K562 (cell line): ENCODE measurements around the gene SEPTIN6. TPM values are rescaled to one million over a fixed set of nuclear protein-coding genes. Genes with fewer than 3 reads are reported as not detected.

Experiments
- ATAC-seq: fragments of 200-7000 bp; cut with Tn5 transposase; 3 replicates; pipeline ENCODE4 v1.9.1; 2020; ENCODE audit warnings: moderate library complexity
- BruUV-seq: library from RNA; stranded (reverse); fragments of 400-500 nt; replicated peaks from 2 replicates; lab custom pipeline; 2021; lab: Mats Ljungman, UMichigan
- CTCF ChIA-PET: fragments of 300-600 bp; formaldehyde crosslinking; extraction: SDS; loops from one replicate; lab custom pipeline; 2021; ENCODE audit warnings: low intra/inter-chr PET ratio; lab: Yijun Ruan, JAX
- POLR2A ChIA-PET: fragments of 300-600, 350-650 bp; sonication (Branson Sonifier 250); formaldehyde crosslinking; extraction: SDS; loops from one replicate; lab custom pipeline; 2021; ENCODE audit warnings: antibody characterized with exemption, inconsistent platforms; lab: Yijun Ruan, JAX
- DNase-seq, 4 experiments: peaks; one replicate each; pipeline versions ENCODE4 v3.0.0 to v3.0.0-alpha.2; 2011 to 2018; ENCODE audit warnings: low spot score in 3 of 4, mixed read lengths in 3 of 4; ENCODE audit errors: extremely low read depth in 1 of 4
- FAIRE-seq: peaks from 2 replicates; lab custom pipeline; 2011; peaks lifted over from hg19 to GRCh38; lab: Jason Lieb, UNC
- H2AFZ ChIP-seq: 2 replicates; pipeline ENCODE4 v1.6.0; 2011; ENCODE audit warnings: low read depth, low read length, control low read depth, inconsistent platforms
- H3K27ac ChIP-seq: fragments of 200-600 bp; 3 replicates; pipeline ENCODE4 v1.8.0; 2011; ENCODE audit warnings: low read depth, mild to moderate bottlenecking, control low read depth, inconsistent platforms, low read length, moderate library complexity, mixed read lengths; ENCODE audit errors: extremely low read depth
- H3K27me3 ChIP-seq, 2 experiments: fragments of 300-600 bp in 1 of 2; 2 replicates in 1 of 2; 3 replicates in 1 of 2; pipeline versions ENCODE4 v1.6.0 to v1.8.0; 2011; ENCODE audit warnings: inconsistent platforms in 2 of 2, low read length in 2 of 2, mild to moderate bottlenecking in 1 of 2, mixed read lengths in 1 of 2, moderate library complexity in 1 of 2; ENCODE audit not compliant: control insufficient read depth in 2 of 2, insufficient read depth in 2 of 2
- H3K36me3 ChIP-seq: fragments of 300-600 bp; 3 replicates; pipeline ENCODE4 v1.8.0; 2011; ENCODE audit warnings: mild to moderate bottlenecking, low read length, inconsistent platforms; ENCODE audit not compliant: control insufficient read depth, insufficient read depth
- H3K4me1 ChIP-seq, 2 experiments: fragments of 200-600 bp in 1 of 2; replicated peaks in 1 of 2; 2 replicates in 1 of 2; 3 replicates in 1 of 2; pipeline versions ENCODE4 v1.5.1 to v1.8.0; 2011; ENCODE audit warnings: inconsistent platforms in 2 of 2, low read length in 2 of 2, mild to moderate bottlenecking in 1 of 2, mixed read lengths in 1 of 2, moderate library complexity in 1 of 2; ENCODE audit not compliant: control insufficient read depth in 2 of 2, insufficient read depth in 2 of 2
- H3K4me2 ChIP-seq: 2 replicates; pipeline ENCODE4 v1.6.1; 2011; ENCODE audit warnings: low read length, control low read depth, inconsistent platforms, mixed read lengths; ENCODE audit not compliant: insufficient read depth
- H3K4me3 ChIP-seq: fragments of 200-600 bp; sonication (generic), shearing (Covaris generic); 2 replicates; pipeline ENCODE4 v1.5.1; 2016; ENCODE audit warnings: control low read depth, inconsistent platforms
- H3K79me2 ChIP-seq: fragments of 200-600 bp; 3 replicates; pipeline ENCODE4 v1.8.0; 2011; ENCODE audit warnings: low read length, inconsistent platforms; ENCODE audit not compliant: control insufficient read depth, insufficient read depth
- H3K9ac ChIP-seq, 2 experiments: 2 replicates each; pipeline versions ENCODE4 v1.6.0 to v1.6.1; 2011; ENCODE audit warnings: low read depth in 2 of 2, low read length in 2 of 2, control low read depth in 1 of 2, inconsistent platforms in 1 of 2, mild to moderate bottlenecking in 1 of 2, mixed read lengths in 1 of 2; ENCODE audit not compliant: insufficient read depth in 1 of 2
- H3K9me1 ChIP-seq: one replicate; pipeline ENCODE4 v1.6.0; 2011; ENCODE audit warnings: inconsistent platforms, mild to moderate bottlenecking, low read length, moderate library complexity; ENCODE audit not compliant: control insufficient read depth, insufficient read depth
- H3K9me3 ChIP-seq: replicated peaks from 2 replicates; pipeline ENCODE4 v1.5.1; 2011; ENCODE audit warnings: low read depth, low read length, inconsistent platforms; ENCODE audit not compliant: control insufficient read depth, insufficient read depth
- H4K20me1 ChIP-seq: replicated peaks from 2 replicates; pipeline ENCODE4 v1.6.1; 2011; ENCODE audit warnings: low read length, inconsistent platforms, mixed read lengths; ENCODE audit not compliant: control insufficient read depth, insufficient read depth
- BMI1 ChIP-seq: fragments of 150-350 bp; IDR thresholded peaks from 2 replicates; pipeline ENCODE4 v1.6.1; 2014; ENCODE audit warnings: low read length
- BRD4 ChIP-seq: fragments of 200-600 bp; sonication (generic); IDR thresholded peaks from 2 replicates; pipeline ENCODE4 v1.6.1; 2017; ENCODE audit warnings: inconsistent platforms
- GATAD2B ChIP-seq: fragments of 450-650 bp; IDR thresholded peaks from 2 replicates; pipeline ENCODE4 v1.6.1; 2017; ENCODE audit warnings: mild to moderate bottlenecking, borderline replicate concordance
- HMGN3 ChIP-seq: IDR thresholded peaks from 2 replicates; pipeline ENCODE4 v1.6.1; 2011; ENCODE audit warnings: borderline replicate concordance, low read depth, mild to moderate bottlenecking, mixed read lengths, low read length; ENCODE audit not compliant: insufficient read length; ENCODE audit errors: extremely low read depth
- KAT7 ChIP-seq: sonication (generic); formaldehyde crosslinking; IDR thresholded peaks from 2 replicates; pipeline ENCODE4 v1.8.0; 2022; ENCODE audit warnings: missing genetic modification reagents, mild to moderate bottlenecking, borderline replicate concordance
- ZNF282 ChIP-seq: sonication (generic); formaldehyde crosslinking; IDR thresholded peaks from 2 replicates; pipeline ENCODE4 v1.8.1; 2023; ENCODE audit warnings: missing genetic modification reagents
- ZNF75A ChIP-seq: fragments of 450-650 bp; formaldehyde crosslinking; IDR thresholded peaks from 2 replicates; pipeline ENCODE4 v1.4.0; 2020; ENCODE audit warnings: mild to moderate bottlenecking
- ZNF778 ChIP-seq: fragments of 450-650 bp; formaldehyde crosslinking; IDR thresholded peaks from 2 replicates; pipeline ENCODE4 v1.4.0; 2020; ENCODE audit warnings: mild to moderate bottlenecking, moderate library complexity
- WGBS: fragments of 100-300 bp; shearing (Covaris generic); methylation state at CpG from one replicate; pipeline ENCODE4 v1.1.6; 2016; ENCODE audit warnings: low coverage, mixed read lengths; ENCODE audit not compliant: insufficient coverage; ENCODE audit errors: missing lambda C conversion rate; 5-methylcytosine and 5-hydroxymethylcytosine counted together
- in situ Hi-C: fragments of 300-500 bp; cut with MboI; formaldehyde crosslinking; loops from 4 replicates; pipeline ENCODE4 v1.15.0; 2018; ENCODE audit warnings: inconsistent platforms, mixed read lengths
- intact Hi-C: fragments of 100-400 bp; cut with micrococcal nuclease; formaldehyde crosslinking; loops from 2 replicates; pipeline ENCODE4 v1.14.2; 2022
- polyA plus RNA-seq, 8 experiments: library from polyadenylated mRNA; depleted of rRNA in 4 of 8; stranded (reverse) in 5 of 8; unstranded in 3 of 8; fragments of >200 nt; fragmentation: Nextera tagmentation in 2 of 8; fragmentation: Illumina TruSeq in 1 of 8; extraction: Ambion mirVana in 2 of 8; extraction: Trizol in 1 of 8; gene quantifications; 2 replicates each; pipeline versions ENCODE4 v1.2.1 to v1.2.3, GENCODE V29; 2011 to 2014; ENCODE audit warnings: inconsistent platforms in 1 of 8, missing spikeins in 1 of 8
- total RNA-seq, 7 experiments: library from RNA; depleted of rRNA in 6 of 7; stranded (reverse); fragments of >200 nt in 6 of 7; fragmentation: Illumina TruSeq in 2 of 7; extraction: Trizol in 2 of 7; gene quantifications; 2 replicates each; pipeline versions ENCODE4 v1.2.1 to v1.2.3, GENCODE V29; 2011 to 2021; ENCODE audit warnings: low replicate concordance in 1 of 7
- TF ChIP-seq, protein P1 (sequence below): sonication (generic); formaldehyde crosslinking; IDR thresholded peaks from 2 replicates; pipeline ENCODE4 v1.8.0; 2022; ENCODE audit warnings: mild to moderate bottlenecking, missing genetic modification reagents
- TF ChIP-seq, protein P2 (sequence below), 2 experiments: fragments of 450-650 bp in 1 of 2; sonication (generic) in 1 of 2; formaldehyde crosslinking in 1 of 2; IDR thresholded peaks; 2 replicates each; pipeline versions ENCODE4 v1.7.1 to v1.9.0; 2016 to 2022; ENCODE audit warnings: inconsistent platforms in 1 of 2, mild to moderate bottlenecking in 1 of 2, missing genetic modification reagents in 1 of 2
- TF ChIP-seq, protein P3 (sequence below): fragments of 450-650 bp; formaldehyde crosslinking; IDR thresholded peaks from 2 replicates; pipeline ENCODE4 v1.4.0; 2020; ENCODE audit warnings: mild to moderate bottlenecking, moderate library complexity

Gene SEPTIN6
- total and polyA plus RNA-seq, 9 of the 15 experiments (the other 6 are each of a cell fraction or from before 2014, with no cell fraction given): 8.4 to 67.0 (median 37.8) TPM

DNA sequence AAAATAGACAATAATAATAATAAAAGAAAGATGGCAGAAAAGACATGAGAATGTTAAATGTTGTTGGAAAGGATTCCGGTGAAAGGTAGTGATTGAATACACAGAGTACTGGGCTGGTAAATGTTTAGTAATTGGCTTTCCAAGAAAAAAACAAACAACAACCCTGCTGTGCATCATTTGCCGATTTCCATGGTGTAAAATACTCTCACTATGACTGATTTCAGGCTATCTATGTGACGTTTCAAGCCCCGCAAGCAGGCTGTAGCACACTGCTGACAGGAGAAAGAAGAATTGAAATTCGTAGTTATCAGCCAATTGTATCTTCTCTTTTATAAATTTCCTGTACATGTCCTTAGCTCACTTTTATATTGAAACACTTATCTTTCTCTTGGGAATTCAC lies 13.6 kb upstream of the SEPTIN6 start:
- H3K27me3 ChIP-seq: no peaks in the 10 kb centered on the region
- DNase-seq: no peak
- no peak for FAIRE-seq
- no peak for ATAC-seq
- BruUV-seq: no TSS peak
- no peak overlapping the region for H2AFZ ChIP-seq
- H3K4me3 ChIP-seq: no peak overlapping the region
- 14% methylated on average over 5 of the region's 5 CpGs for WGBS
- no peaks in the 10 kb centered on the region for H3K9me1 ChIP-seq
- no peak overlapping the region for H3K27ac ChIP-seq
- no peaks in the 10 kb centered on the region for H3K36me3 ChIP-seq
- H4K20me1 ChIP-seq: no peaks in the 10 kb centered on the region
- H3K4me2 ChIP-seq: no peak overlapping the region
- intact Hi-C loops (no loop called here), in situ Hi-C loops (no loop called here)
- H3K4me1 ChIP-seq: no peaks in the 10 kb centered on the region; a peak in 1 of 5 replicates
- CTCF ChIA-PET: no interaction called here
- H3K9me3 ChIP-seq: no peaks in the 10 kb centered on the region
- H3K79me2 ChIP-seq: no peaks in the 10 kb centered on the region
- no peak overlapping the region for H3K9ac ChIP-seq
- POLR2A ChIA-PET: interaction anchor here (1.5 kb wide), 1 partner anchor 13 kb away, joined by 10 read pairs; the partner anchor contains the start of gene SEPTIN6
- no peak for TF ChIP-seq ZNF75A (CRISPR knock-in tag)
- TF ChIP-seq BMI1: no peak
- TF ChIP-seq, protein P1, sequence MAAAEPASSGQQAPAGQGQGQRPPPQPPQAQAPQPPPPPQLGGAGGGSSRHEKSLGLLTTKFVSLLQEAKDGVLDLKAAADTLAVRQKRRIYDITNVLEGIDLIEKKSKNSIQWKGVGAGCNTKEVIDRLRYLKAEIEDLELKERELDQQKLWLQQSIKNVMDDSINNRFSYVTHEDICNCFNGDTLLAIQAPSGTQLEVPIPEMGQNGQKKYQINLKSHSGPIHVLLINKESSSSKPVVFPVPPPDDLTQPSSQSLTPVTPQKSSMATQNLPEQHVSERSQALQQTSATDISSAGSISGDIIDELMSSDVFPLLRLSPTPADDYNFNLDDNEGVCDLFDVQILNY (CRISPR knock-in tag): no peak
- no peak for TF ChIP-seq ZNF778 (CRISPR knock-in tag)
- no peak for TF ChIP-seq HMGN3
- TF ChIP-seq BRD4: no peak
- TF ChIP-seq, protein P2, sequence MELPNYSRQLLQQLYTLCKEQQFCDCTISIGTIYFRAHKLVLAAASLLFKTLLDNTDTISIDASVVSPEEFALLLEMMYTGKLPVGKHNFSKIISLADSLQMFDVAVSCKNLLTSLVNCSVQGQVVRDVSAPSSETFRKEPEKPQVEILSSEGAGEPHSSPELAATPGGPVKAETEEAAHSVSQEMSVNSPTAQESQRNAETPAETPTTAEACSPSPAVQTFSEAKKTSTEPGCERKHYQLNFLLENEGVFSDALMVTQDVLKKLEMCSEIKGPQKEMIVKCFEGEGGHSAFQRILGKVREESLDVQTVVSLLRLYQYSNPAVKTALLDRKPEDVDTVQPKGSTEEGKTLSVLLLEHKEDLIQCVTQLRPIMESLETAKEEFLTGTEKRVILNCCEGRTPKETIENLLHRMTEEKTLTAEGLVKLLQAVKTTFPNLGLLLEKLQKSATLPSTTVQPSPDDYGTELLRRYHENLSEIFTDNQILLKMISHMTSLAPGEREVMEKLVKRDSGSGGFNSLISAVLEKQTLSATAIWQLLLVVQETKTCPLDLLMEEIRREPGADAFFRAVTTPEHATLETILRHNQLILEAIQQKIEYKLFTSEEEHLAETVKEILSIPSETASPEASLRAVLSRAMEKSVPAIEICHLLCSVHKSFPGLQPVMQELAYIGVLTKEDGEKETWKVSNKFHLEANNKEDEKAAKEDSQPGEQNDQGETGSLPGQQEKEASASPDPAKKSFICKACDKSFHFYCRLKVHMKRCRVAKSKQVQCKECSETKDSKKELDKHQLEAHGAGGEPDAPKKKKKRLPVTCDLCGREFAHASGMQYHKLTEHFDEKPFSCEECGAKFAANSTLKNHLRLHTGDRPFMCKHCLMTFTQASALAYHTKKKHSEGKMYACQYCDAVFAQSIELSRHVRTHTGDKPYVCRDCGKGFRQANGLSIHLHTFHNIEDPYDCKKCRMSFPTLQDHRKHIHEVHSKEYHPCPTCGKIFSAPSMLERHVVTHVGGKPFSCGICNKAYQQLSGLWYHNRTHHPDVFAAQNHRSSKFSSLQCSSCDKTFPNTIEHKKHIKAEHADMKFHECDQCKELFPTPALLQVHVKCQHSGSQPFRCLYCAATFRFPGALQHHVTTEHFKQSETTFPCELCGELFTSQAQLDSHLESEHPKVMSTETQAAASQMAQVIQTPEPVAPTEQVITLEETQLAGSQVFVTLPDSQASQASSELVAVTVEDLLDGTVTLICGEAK (IDR thresholded peaks at IDR 0.05): no peak
- TF ChIP-seq, protein P2 (CRISPR knock-in tag; IDR thresholded peaks at IDR 0.05): no peak
- TF ChIP-seq, protein P3, sequence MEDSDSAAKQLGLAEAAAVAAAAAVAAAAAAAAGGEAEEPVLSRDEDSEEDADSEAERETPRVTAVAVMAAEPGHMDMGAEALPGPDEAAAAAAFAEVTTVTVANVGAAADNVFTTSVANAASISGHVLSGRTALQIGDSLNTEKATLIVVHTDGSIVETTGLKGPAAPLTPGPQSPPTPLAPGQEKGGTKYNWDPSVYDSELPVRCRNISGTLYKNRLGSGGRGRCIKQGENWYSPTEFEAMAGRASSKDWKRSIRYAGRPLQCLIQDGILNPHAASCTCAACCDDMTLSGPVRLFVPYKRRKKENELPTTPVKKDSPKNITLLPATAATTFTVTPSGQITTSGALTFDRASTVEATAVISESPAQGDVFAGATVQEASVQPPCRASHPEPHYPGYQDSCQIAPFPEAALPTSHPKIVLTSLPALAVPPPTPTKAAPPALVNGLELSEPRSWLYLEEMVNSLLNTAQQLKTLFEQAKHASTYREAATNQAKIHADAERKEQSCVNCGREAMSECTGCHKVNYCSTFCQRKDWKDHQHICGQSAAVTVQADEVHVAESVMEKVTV (CRISPR knock-in tag): no peak
- no peak for TF ChIP-seq GATAD2B
- TF ChIP-seq KAT7 (CRISPR knock-in tag): no peak
- TF ChIP-seq ZNF282: no peak
